GM12891 (cell line): ENCODE data around the gene TEX2.
"Not testable (repeated sequence)": the region's sequence is repeated elsewhere in the genome, so short reads cannot be mapped to it uniquely, and the experiment has no call there.

Experiments used
- PAX5 ChIP-seq: IDR thresholded peaks from 2 replicates; pipeline ENCODE4 v1.6.1; 2011; ENCODE audit warnings: low read length, moderate library complexity, mild to moderate bottlenecking; ENCODE audit not compliant: insufficient read depth, severe bottlenecking
- POLR2A ChIP-seq: IDR thresholded peaks from 2 replicates; pipeline ENCODE4 v1.6.1; 2011; ENCODE audit warnings: low read depth, low read length, control low read depth
- POLR2AphosphoS5 ChIP-seq: IDR thresholded peaks from 2 replicates; pipeline ENCODE4 v1.6.1; 2011; ENCODE audit warnings: low read depth, low read length, control low read depth
- SPI1 ChIP-seq: IDR thresholded peaks from 2 replicates; pipeline ENCODE4 v1.6.1; 2011; ENCODE audit warnings: low read depth, low read length, control low read depth
- TAF1 ChIP-seq: IDR thresholded peaks from 2 replicates; pipeline ENCODE4 v1.6.1; 2011; ENCODE audit warnings: low read depth, low read length, control low read depth

DNA sequence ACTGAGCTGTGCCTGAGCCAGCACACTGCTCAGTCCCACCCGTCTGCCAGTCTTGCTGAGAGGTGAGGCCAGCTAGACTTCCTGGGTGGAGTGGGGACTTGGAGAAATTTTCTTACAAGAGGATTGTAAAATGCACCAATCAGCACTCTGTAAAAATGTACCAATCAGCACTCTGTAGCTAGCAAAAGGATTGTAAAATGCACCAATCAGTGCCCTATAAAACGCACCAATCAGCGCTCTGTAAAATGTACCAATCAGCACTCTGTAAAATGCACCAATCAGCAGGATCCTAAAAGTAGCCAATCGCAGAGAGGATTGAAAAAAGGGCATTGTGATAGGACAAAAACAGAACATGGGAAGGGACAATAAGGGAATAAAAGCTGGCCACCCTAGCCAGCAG, 84.0 kb downstream of the TEX2 start:
- not testable (repeated sequence) for TF ChIP-seq POLR2A, TAF1, PAX5, SPI1, POLR2AphosphoS5
